Activated gamma-delta T cell treated with anti-CD3 and anti-CD28 coated beads, Interleukin-2, amount 50 U/mL, for 16 hours (primary cell): ENCODE results near the gene PNPLA8.

Experiments used
- DNase-seq: peaks from one replicate; pipeline ENCODE4 v3.0.0-alpha.2; 2020; ENCODE audit warnings: low read depth

Gene PNPLA8

DNA sequence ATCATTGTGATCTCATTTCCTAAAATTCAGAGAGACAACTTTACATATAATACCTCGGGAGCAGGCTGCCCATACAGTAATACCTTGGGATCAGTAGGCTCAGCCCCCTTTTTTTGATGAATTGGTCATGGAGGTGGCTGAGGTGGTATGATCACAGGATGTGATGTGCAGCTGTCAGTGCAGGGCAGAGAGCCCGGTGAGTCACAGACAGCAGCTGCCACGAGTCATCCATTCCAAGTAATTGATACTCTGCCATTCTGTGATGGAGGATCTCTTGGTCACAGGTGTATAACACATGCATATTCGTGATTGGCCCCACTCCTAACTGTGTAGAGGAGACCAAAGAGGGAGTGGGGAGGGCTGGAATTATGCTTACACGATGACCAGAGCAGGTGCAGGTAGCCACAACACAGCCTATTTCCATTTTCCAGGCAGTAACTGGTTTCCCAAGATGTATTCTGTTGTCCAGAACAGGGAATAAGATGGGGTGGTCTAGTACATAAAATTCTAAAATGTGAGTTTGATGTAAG is 83.8 kb downstream of the PNPLA8 start:
- DNase-seq: no peak

DNA sequence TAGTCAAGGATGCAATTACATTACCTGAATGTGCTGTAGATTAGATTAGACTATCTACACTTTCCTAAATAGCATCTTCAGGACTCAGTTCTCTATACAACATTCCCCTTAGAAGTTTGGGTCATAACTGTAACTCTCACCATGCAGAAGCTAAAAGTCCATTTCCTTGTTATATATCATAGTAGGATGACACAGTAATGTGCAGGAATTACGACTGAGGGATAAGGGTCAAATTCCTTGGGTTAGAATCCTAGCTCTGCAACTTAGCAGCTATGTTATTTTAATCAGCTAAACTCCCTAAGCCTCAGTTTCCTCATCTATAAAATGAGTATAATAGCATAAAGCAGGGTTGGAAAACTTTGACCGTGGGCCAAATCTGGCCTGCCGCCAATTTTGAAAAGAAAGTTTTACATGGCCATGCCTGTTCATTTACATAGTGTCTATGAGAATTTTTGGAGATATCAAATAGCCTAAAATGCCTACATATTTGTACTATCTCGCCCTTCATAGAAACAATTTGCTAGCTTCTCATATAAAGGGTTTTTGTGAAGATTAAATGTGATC is 84.5 kb downstream of the PNPLA8 start:
- no peak for DNase-seq

DNA sequence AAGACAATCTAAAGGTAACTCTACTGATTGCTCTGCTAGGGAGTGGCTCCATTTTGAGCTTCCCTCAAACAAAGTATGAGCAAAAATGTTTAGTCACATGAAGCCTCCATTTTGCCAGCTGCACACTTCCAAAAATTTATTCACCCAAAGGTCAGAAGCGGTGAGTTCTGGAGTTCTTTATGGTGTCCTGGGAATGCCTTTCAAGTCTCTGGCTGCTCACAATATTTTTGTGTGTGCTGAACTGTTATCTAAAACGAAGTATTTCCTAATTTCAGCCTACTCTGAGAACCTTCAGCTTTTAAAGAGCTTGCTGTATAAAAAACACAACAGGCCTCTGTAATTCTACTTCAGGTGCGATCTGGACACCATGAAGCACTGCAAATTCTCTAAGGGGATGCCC is 85.3 kb downstream of the PNPLA8 start:
- no peak for DNase-seq

GRCh38 chr7:108436906-108437305 is 89.0 kb downstream of the PNPLA8 start:
- no peak for DNase-seq

GRCh38 chr7:108434010-108434409 is 91.9 kb downstream of the PNPLA8 start:
- DNase-seq: no peak

GRCh38 chr7:108431099-108431498 is 94.8 kb downstream of the PNPLA8 start:
- no peak for DNase-seq

- no peak for DNase-seq
Observed at GRCh38 chr7:108430664-108431063, 95.3 kb downstream of the PNPLA8 start.

DNA sequence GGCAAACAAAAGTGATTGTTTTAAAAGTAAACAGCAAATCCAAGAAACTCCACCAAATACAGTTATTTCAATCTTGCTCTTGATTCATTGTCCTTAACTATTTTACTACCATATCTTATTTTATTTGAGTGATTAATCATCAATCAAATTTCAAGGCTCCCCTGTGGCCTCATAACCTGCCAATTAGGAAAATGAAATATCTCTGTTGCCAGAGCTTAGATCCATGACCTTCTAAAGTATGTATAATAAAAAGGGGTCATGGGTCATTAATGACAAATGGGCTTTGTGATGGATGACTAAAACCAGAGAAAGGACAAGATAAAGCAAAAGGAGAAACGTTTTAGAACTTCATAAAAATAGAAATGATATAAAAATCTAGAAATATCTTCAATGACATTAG is 98.2 kb downstream of the PNPLA8 start:
- no peak for DNase-seq

- DNase-seq: no peak
Observed at GRCh38 chr7:108425714-108426275, 100.1 kb downstream of the PNPLA8 start.

DNA sequence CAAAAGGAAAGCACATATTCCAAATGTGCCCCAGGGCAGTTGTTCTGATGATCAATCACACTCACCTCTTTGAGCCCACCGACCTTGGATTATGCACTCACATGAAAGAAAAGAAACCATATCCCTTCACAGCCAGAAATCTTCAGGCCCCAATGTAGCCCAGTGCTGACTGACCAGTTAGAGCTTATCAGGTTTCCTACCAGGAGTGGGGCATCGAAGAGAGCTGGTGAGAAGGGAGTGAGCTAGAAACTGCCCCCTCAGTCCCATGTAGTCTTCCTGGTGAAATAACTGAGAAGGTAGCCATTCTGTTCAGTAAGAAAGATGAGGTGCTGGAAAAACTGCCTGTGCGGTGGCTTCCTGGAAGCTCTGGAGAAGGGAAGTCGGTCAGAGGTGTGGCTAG is 101.9 kb downstream of the PNPLA8 start:
- no peak for DNase-seq

GRCh38 chr7:108423089-108423989 is 102.6 kb downstream of the PNPLA8 start:
- no peak for DNase-seq

- DNase-seq: no peak
Observed at GRCh38 chr7:108421720-108422331, 104.1 kb downstream of the PNPLA8 start.
